NB4 (cell line): ENCODE measurements around the gene METTL14.

Experiments
- CTCF ChIP-seq: IDR thresholded peaks from one replicate; pipeline ENCODE4 v1.5.1; 2012; ENCODE audit warnings: low read depth, low read length
- POLR2A ChIP-seq: IDR thresholded peaks from 2 replicates; pipeline ENCODE4 v1.6.1; 2011; ENCODE audit warnings: mild to moderate bottlenecking; ENCODE audit not compliant: insufficient read length; ENCODE audit errors: extremely low read depth

GRCh38 chr4:118718511-118719170 is 33.4 kb downstream of the METTL14 start:
- TF ChIP-seq CTCF (no peak), POLR2A (no peak)
